Measurements from ENCODE around the gene CHERP.
"Not testable (repeated sequence)": the region's sequence is repeated elsewhere in the genome, so short reads cannot be mapped to it uniquely, and the experiment has no call there.

The CHERP gene

GRCh38 chr19:16554776-16555175 is 12.5 kb upstream of the CHERP start:
- DNase-seq (ENCODE audit: insufficient read length, low spot score), result no peak
- no peak for FAIRE-seq
- no peak for TF ChIP-seq CTCF (IDR thresholded peaks at IDR 0.05; ENCODE audit: insufficient read depth, missing control alignments)

GRCh38 chr19:16551902-16552301 is 9.7 kb upstream of the CHERP start:
- FAIRE-seq; DNase-seq (ENCODE audit: insufficient read length, low spot score): not testable (repeated sequence)

DNA sequence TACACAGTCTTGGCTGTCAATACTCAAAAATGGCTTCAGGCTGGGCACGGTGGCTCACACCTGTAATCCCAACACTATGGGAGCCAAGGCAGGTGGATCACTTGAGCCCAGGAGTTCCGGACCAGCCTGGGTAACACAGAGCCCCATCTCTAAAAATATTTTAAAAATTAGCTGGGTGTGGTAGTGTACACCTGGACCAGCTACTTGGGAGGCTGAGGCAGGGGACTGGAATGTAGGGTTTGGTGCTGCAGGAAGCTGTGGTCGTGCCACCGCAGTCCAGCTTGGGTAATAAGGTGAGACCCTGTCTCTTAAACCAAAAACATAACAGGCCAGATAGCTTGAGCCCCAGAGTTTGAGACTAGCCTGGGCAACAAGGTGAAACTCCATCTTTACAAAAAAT is 6.7 kb upstream of the CHERP start:
- no peak for TF ChIP-seq CTCF (IDR thresholded peaks at IDR 0.05; ENCODE audit: insufficient read depth, missing control alignments)
- no peak for DNase-seq (ENCODE audit: insufficient read length, low spot score)
- FAIRE-seq, result no peak

DNA sequence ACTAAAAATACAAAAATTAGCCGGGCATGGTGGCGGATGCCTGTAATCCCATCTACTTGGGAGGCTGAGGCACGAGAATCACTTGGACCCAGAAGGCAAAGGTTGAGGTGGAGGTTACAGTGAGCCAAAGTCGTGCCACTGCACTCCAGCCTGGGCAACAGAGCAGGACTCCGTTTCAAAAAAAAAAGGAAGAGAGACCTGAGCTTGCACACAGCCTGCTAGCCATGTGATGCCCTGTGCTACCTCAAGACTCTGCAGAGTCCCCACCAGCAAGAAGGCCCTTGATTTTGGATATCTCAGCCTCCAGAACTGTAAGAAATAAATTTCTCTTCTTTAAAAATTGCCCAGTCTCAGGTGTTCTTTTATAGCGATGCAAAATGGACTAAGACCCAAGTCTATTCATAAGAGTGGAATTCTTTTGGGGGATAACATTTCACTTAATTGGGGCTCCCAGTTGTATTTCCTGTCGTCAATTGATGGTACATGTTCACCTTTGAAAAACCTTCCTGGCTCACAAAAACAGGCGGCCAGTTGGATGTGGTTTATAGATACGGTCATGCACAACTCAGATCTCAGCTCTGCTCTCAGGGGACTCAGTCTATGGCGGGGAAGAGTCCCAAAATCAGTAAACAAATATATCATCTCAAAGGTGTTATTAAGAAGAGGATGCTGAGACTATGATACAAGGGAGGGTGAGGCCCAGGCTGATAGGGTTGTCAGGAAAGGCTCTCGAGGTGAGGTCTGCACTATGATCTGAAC is 2.4 kb upstream of the CHERP start:
- DNase-seq (ENCODE audit: insufficient read length, low spot score) (no peak), FAIRE-seq (no peak)

DNA sequence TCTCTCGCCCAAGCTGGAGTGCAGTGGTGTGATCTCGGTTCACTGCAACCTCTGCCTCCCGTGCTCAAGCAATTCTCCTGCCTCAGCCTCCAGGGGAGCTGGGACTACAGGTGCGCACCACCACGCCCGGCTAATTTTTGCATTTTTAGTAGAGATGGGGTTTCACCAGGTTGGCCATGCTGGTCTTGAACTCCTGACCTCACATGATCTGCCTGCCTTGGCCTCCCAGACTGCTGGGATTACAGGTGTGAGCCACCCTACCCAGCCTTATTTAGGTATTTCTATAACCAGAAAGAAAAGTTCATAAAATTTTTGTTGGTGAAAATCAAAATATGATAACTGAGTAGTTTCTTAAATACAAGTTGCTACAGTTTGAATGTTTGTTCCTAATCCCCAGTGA is 1.5 kb upstream of the CHERP start:
- not testable (repeated sequence) for DNase-seq (ENCODE audit: insufficient read length, low spot score); FAIRE-seq

More for the DNA sequence above, 2.4 kb upstream of the CHERP start:
- no peak for TF ChIP-seq CTCF (IDR thresholded peaks at IDR 0.05; ENCODE audit: insufficient read depth, missing control alignments)

GRCh38 chr19:16542910-16543472 is 754 bp upstream of the CHERP start:
- no peak for TF ChIP-seq CTCF (IDR thresholded peaks at IDR 0.05; ENCODE audit: insufficient read depth, missing control alignments)
- FAIRE-seq (no peak), DNase-seq (ENCODE audit: insufficient read length, low spot score) (no peak)

GRCh38 chr19:16541526-16542044 is 652 bp downstream of the CHERP start:
- TF ChIP-seq CTCF (IDR thresholded peaks at IDR 0.05; ENCODE audit: insufficient read depth, missing control alignments), result no peak
- no peak for FAIRE-seq
- no peak for DNase-seq (ENCODE audit: insufficient read length, low spot score)

DNA sequence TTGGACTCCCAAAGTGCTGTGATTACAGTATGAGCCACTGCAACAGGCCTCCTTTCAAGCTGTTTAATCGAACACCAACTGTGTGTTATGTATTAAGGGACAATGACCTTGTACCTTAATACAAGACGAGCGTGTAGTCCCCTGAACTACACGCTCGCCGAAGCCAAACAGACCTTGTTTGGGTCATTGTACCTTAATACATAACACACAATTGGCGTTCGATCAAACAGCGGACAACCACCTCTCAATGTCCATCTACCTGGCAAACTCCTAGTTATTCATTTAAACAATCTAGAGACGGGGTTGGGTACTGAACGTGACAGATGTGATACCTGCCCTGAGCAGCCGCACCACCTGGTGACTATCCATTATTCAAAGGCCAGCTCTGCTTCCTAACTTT is 1.3 kb downstream of the CHERP start:
- TF ChIP-seq CTCF (IDR thresholded peaks at IDR 0.05; ENCODE audit: insufficient read depth, missing control alignments), result no peak
- FAIRE-seq (no peak), DNase-seq (ENCODE audit: insufficient read length, low spot score) (no peak)
